SHP77 (cell line): ENCODE data around the gene KRT4.

Experiments used
- DNase-seq, 2 experiments: peaks; one replicate each; lab custom pipeline; 2025; lab: John Stamatoyannopoulos, UW

The KRT4 gene

DNA sequence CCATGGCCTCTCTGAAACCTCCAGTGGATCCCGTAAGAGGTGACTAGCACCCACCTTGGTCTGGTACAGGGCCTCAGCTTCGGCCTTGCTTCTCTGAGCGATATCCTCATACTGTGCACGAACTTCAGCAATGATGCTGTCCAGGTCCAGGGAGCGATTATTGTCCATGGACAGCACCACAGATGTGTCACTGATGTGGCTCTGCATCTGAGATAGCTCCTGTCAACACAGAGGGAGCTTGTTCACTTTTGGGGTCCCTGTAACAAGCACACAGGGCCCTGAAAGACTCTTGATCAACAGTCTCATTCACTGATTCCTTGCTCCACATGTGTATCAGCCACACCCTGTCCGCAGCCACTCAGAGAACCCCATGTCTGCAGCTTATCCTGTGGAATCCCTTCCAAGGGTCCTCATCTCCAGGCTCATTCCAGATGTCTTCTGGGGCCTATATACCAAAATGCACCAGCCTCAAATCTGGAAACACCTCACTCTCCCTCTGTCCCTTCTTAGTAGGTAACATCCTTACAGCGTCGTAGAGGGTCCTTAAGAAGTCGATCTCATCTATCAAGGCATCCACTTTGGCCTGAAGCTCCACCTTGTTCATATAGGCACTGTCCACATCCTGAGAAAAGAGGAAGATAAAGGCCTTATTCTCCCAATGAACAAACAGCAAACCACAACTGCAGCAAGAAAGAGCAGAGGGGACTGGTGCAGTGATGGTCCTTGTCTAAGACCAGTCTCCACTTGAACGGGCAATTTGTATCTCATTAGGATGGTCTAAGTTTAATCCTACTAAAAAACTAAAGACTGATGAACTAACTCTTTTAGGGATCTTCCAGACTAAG lies 21.5 kb downstream of the KRT4 start:
- DNase-seq: no peak

DNA sequence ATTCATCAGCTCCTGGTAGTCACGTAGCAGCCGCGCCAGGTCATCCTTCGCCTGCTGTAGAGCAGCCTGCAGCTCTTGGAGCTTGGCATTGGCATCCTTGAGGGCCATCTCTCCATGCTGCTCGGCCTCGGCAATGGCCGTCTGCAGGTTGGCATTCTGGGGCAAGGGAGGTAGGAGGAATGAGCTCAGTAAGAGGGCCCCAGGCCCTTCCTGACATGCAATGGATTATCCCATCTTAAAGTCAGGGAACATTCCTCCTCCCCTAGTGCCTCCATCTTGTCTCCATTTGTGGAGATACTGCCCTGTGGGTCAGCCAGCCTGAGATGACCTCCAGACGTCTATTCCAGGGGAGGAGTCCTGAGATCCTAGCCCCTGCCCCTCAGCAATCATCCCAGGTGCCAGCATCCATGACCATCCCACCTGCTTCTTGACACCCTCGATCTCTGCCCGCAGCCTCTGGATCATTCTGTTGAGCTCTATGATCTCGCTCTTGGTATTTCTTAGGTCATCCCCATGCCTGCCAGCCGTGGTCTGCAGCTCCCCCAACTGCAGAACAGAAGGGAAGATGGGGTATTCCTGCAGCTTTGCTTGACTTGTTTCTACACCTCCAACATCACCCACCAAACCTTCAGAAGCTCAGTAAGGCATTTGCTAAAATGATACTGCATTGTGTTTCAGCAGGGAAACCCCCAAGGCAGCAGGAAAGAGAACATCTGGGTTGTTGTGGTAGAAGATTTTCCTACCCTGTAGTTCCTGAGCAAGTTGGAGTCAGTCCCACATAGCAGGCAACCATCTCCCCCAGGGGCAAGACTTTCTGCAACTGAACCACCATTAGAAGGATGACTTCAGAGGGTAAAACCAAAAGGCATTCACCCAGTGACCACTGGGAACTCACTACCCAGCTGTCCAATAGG lies 22.4 kb downstream of the KRT4 start:
- DNase-seq: no peak

DNA sequence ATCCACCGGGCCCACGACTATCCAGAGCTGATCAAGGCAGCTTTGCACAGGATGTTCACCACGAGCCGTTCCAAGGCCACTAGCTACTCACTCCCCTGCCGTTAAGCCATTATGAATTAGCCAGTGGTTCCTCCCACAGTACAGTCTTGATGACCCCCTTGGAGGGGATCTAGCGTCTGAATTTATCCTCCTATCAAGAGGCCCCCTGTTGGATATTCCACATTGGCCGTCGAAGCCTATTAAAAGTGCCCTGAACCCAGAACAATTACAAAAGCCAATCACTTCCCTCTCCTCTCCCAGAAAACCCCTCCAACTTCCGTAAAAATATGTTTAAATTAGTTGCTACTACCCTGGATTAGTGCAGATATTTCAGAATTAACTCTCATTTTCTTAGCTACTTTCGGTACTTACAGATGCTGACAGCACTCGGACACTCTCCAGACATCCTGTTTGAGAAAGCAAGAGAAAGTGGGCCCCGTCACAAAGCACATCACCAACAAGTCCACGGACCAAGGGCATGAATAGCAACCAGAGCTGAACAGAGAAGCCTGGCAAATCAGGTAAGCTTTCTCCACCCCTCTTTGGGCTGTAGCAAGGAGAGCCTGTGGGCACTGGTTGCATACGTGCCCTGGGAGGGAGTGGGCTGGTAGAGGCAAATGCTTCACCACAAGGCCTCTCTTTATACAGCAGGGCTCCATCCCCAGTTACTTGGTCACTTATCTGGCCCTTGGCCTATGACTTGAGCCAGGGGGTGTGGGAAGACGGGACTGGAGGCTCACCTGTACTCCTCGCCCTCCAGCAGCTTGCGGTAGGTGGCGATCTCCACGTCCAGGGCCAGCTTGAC lies 23.3 kb downstream of the KRT4 start:
- DNase-seq: no peak

DNA sequence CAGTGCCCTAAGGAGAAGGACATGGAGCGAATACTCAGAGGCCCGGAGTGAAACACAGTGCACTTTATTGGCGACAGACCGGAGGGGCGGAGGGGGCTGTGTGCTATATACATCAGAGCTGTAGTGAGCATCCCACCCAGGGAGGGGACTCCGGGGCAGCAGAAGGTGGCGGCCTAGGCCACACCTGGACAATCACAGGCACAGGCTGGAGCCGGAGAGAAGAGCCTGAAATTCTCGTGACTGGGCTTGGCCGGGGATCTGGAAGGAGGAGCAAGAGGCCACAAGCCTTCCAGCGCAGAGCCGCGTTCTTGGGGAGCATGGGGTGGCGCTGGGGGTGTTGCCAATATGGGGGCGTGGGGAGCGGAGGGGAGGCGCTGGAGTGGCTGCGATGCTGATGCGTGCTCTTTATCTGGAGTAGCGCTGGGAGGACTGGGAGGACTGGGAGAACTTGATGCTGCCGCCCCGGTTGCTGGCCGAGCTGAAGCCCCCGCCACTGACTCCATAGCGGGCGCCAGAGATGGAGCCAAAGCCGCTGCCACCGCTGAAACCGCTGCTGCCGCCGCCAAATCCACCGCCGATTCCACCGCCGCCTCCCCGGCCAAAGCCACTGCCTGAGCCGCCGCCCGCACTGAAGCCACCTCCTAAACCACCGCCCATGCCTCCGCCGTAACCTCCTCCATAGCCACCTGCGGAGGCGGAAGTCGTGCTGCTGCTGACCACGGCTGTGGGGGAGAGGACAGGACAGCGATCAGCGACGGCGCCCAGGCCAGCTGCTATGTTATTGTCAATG lies 24.1 kb downstream of the KRT4 start:
- DNase-seq: no peak

DNA sequence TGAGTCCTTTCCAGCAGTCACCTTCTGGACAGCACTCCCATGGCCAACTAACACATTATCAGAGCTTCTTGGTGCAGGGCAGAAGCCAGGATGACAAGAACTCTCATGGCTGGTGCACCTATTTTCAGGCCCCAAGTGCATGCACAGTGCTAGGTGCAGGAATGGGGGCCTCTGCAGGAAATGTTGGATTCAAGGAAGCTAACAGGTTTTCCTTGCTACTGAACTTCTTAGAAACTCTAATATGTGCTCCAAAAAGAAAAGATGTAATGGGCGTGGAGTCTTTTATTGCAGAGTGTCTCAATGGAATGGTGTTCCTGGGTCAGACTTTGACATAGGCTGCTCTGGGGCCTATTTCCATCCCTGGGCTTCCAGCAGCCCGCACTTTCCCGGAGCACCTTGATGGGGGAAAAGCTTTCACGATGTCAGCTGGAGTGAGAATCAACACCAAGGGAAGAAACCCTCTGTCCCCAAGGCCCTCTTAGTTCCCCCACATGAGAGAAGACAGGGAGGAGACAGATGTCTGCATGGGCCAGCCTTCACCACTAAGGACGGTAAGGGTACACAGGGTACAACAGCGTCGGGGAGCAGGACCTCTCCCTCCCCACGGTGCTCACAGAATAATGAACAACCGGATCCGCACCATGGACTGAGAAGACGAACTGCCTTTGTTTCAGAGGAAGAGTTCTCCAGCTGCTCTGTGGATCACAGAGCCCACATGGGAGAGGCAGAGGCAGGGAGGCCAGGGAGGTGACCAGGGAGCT lies 24.9 kb downstream of the KRT4 start:
- DNase-seq: no peak

DNA sequence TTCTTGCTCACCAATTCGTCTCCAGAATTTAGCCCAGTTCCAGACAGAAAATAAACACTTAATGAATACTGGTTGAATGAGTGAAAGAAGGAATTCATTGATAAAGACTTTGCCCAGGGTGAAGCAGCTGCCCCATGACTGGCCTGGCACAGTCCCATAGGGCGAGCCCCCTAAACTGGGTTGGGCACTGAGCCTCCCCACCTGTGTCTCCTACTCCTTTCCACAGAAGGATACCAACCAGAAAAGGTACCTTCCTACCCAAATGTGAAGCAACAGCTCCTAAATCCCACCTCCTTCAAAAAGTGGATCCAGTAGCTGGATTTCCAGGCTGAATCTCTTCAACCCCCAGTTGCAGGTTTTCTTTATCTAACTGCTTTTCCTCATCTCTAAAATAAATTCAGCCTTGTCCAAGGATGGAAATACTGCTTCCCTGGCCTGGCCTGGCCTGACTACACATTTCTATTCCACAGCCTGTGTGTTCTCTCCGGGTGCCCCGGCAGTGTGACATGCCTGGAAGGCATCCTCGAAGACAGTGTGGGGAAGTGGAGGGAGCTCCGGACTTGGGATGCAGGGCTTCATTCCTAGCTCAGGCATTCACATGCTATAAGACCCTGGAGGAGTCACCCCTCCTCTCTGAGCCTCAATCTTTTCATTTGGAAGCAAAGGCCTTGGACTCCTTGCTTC lies 25.6 kb downstream of the KRT4 start:
- no peak for DNase-seq

DNA sequence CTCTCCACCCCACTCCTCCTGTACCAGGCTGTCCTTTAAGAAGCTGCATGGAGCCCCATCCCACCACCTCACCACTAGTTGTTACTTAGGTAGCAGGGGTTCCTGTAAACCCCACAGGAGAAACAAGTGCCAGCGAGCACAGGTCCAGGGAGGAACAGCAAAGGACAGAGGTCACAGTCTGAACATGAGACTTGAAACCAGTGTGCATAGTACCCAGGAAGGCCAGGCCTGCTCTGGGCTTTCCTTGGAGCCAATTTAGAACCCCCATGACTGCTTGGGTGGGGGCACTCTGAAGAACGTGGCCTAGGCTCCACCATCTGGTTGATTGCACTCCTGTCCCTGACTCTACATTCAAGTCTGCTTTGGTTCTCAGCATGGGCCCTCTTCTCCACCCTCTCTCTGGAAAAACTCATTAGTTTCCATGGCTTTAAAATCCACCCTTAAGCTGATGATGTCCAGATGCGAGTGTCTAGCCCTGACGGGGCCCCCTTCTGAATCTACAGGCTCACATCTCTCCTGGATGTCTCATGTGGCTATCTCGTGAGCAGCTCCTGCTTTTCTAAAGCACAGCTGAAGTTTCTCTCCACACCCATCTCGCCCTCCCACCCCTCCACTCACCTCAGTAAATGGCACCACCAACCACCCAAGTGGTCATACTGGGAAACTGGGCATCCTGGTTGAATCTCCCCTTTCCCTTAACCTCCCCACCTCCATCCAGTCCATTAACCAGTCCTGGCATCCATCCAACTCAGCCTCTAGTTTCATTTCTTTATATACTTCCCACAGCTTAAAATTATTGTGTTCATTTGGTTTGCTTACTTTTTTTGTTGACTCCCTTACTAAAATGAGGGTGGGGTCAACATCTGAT lies 26.4 kb downstream of the KRT4 start:
- no peak for DNase-seq

DNA sequence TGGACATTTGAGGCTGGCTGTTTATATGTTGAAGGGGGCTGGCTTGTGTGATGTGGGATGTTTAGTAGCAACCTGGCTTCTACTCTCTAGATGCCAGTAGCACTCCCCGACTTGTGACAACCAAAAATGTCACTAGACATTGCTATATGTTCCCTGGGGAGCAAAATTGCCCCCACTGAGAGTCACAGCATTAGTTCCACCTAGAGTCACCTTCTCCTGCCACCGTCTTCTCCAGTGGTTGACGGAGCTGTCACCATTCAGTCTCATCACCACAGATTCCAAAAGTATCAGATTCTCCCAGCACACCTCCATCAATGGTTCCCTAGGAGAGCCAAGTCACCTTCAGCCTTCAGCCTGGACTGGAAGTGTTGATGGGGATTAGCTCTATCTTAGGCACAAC lies 29.0 kb downstream of the KRT4 start:
- DNase-seq: no peak

DNA sequence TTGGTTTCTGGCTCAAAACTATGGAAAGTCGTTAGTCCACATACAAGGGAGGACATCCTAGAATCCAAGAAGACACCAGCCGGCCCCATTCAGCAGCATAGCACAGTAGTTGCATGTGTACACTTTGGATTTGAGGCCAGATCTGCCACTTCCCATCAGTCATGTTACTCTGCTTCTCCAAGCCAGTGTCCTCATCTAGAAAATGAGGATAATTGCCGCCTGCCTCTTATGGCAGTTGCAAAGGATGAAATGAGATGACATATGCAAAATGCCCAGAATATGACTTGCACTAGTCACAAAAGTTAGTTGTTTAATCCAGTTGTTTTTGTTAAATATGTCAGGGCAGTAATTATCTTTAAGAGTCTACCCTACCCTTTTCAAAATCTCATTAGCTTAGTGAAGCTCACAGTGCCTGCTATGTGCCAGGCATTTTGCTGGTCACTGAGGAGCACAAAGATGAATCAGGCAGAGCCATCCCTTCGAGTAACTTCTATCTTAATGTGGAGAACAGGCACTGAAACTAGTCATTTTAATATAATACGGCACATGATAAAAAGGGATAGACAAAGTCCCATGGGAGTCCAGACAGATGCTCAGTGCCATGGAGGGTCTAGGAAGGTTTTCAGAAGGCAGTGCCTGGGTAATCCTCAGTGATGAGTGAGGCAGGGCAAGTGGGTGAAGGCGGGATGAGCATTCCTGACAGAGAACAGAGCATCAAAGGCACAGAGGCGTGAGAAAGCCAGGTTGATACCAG lies 30.2 kb downstream of the KRT4 start:
- no peak for DNase-seq

DNA sequence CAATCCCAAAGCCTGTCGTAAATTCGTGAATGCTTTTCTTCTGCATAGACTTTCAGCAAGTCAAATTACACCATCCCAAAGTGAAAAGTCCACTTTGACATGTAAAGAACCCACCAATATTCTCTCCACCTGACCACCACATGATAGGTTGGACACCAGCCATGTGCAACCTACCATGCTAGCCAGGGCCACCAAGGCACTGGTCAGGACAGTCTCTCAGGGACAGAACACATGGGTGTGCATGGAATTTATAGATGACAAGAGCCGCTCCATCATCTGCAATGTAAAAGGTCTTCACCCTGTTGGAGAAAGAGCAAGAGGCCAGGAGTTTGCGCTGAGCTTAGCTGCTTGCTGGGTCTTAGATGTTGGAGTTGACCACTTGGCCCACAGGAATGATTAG lies 31.4 kb downstream of the KRT4 start:
- DNase-seq: no peak

DNA sequence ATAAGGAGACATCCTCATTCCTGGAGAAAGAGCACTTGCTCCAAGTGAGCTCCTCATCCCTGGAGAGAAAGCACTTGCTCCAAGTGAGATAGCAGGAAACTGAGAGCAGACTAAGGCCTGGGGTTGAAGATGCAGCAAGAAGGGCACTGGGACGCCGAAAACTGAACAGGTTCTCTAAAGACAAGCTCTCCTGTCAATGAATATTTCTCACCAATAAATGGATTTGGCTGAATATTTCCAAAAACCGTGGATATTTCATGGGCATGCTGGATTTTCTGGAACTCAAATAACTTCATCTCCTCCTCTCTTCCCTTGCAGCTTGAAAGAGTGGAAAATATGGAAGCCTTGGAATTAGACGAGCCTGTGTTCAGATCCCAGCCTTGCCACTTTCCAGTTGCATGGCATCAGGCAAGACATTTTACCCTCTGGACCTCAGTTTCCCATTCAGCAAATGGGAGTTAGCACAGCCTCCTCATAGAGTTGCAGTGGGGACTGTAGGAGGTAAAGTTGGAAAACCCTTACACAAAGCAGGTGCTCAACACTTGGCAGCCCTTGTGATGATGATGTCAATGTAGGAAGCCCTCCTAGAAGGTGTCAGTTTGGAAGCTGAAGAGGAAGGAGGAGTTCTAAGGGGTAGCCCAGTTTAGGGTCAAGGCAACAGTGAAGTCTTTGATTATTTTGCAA lies 32.4 kb downstream of the KRT4 start:
- no peak for DNase-seq

DNA sequence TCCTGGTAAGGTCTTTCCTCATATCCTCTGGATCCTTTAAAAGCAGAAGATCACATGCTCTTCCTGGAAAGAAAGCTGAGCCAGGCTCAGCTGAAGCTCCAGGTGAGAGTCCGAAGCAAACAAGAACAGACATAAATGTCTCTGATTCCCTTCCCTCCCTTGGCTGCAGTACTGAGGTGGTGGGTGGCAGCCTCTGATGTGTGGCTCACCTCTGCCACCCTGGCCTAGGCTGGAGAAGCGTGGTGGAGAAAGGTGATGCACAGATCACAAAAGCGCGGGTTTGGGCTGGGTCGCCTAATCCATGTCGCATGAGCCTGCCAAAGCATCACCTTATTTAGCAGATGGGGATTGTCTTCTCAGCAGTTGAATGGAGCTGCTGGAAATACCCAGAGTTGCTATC lies 34.0 kb downstream of the KRT4 start:
- DNase-seq: no peak

DNA sequence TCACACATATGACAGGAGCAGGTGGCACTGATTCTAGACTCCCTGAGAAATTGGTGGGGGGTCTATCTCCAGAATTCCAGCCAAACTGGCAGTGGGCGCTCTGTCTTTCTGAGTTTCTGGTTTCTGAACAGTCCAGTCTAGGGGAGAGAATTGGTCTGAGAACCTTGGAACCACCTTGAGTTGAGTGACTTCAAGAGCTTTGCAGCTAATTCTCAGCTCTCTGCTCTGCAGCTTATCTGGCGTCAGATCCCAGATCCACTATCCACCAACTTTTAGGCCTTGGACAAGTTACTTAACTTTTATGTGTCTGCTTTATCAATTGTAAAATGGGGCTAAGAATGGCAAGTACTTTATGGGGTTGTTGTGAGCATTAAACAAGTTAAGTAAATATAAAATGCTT lies 35.1 kb downstream of the KRT4 start:
- no peak for DNase-seq

DNA sequence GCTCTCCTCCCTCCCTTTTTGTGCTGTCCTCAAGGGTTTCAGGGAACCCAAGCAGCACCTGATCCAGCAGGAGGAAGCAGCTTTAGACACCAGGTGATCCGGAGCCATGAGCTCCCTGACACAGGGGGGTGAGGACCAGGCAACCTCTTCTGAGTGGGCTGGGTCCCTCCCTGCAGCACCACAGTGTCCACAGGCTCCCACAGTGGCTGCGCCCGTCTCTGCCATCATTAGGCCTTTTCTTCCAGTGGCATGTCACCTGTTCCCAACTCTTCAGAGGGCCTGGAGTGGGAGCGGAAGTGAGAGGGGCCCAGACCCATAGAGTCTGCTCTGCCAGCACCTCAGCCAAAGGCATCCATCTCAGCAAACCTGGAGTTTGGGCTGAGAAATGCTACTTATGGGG lies 36.4 kb downstream of the KRT4 start:
- no peak for DNase-seq

DNA sequence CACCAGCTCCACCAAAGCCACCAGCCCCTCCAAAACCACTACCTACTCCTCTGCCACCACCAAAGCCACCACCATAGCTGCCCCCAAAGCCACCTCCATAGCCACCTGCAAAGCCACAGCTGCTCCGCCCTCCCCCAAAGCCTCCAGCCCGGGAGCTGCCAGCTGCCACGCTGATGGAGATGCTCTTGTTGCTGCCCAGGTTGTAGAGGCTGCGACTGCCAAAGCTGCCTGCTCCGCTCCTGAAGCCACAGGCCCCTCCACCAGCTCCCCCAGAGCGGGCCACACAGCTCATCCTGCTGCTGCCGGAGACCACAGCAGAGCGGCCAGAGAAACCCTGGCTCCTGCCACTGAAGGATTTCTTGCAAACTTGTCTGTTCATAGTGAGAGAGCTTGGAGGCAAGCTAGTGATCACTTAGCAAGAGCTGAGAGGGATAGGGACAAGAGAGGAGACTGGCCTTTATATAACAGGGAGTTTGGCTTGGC lies 37.0 kb downstream of the KRT4 start, which contains the start of gene KRT76:
KRT76 (minus strand) TSS at position 433 of the 483 bp plus-strand sequence; CDS start at position 379, 54 bp downstream.
- DNase-seq: no peak

DNA sequence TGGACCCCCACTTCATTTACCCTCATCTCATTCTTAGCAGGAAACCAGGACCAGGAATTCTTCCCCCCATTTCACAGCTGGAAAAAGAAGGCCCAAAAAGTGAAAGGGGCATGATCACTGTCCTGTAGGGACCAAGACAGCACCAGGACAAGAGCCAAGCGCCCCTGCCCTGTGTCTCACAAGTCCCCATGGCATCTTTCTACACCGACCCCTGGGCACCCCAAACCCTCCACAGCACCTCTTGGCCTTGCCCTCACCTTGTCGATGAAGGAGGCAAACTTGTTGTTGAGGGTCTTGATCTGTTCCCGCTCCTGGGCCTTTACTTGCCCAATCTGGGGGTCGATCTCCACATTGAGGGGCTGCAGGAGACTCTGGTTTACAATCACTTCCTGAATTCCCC lies 37.5 kb downstream of the KRT4 start:
- no peak for DNase-seq

DNA sequence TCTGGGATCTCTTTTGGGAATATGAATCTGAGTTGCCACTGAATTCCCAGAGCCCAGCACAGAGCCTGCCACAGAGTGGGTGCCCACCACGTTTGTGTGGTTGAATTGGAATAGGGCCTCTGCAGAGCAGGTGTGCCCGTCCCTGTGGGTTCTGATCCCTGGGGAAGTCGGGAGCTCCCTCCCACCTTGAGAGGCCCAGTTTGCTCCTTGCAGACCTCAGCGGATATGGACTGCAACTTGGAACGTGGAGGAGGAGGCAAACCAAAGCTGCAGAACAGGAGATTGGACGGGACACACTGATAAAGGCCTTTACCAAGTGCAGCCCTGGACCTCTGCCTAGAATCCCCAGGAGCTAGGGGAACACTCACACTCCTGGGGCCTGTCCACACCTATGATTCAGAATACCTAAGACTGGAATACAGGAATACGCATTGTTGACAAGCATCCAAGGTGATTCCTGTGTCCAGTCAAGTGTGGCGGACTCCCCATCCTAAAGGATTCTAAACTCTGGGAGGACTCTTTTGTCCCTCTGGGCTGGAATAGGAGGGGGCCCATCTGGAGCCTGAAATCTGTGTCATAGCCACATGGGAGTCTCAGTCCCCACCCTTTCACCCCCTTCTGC lies 39.2 kb downstream of the KRT4 start:
- no peak for DNase-seq
